Limb (tissue), 2 donors: Measurements from ENCODE around the gene PRIMPOL.
"Not testable (repeated sequence)": the region's sequence is repeated elsewhere in the genome, so short reads cannot be mapped to it uniquely, and the experiment has no call there.

Source experiments
- DNase-seq, 2 donors: peaks; one replicate each; pipeline ENCODE4 v3.0.0-alpha.2; 2016; ENCODE audit errors: extremely low spot score in 2 of 2

The PRIMPOL gene

GRCh38 chr4:184706453-184706852 lies 56.9 kb downstream of the PRIMPOL start:
- no peak for DNase-seq

DNA sequence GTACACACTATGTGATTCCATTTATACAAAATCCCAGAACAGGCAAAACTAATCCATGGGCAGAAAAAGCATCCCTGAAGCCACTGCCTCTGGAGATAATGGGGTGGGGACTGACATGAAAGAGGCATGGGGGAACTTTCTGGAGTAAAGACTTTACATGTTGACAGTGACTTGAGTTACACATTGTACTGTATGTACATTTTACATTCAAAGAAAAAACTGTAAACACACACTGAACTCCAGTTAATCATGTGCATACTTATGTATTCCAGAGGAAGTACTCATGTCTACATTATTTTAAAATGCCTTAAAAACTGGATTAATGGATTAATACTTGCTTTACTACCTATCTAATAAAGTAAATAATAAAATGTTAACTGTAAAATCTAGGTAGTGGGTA lies 62.8 kb downstream of the PRIMPOL start:
- DNase-seq = no peak

GRCh38 chr4:184713887-184714286 lies 64.3 kb downstream of the PRIMPOL start:
- no peak for DNase-seq

DNA sequence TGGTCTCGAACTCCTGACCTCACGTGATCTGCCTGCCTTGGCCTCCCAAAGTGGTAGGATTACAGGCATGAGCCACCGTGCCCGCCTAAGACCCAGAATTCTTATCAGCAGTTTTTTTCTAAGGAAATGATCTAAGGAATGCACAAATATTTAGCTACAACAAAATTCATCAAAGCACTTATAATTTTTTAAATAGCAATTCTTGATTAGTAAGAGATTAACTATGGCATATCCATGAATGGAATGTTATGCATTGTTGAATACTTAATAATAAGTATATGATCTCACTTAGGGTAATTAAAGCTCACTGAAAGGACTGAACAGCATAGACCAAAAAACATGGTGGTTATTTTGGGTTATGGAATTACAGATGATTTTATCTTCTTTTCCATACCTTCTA lies 66.0 kb downstream of the PRIMPOL start:
- DNase-seq = no peak

DNA sequence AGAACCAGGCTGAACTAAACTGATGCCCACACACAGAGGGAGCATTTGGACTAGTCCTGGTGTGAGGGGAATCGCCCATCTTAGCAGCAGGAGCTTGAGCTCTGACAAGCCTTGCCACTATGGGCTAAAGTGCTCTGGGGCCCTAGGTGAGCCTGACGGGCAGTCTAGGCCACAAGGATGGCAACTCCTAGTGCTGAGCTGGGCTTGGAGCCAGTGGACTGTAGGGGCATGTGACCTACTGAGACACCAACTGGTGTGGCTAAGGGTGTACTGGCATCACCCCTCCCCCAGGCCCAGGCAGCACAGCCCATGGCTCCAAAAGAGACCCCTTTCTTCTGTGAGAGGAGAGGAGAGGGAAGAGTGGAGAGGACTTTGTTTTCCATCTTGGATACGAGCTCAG lies 69.9 kb downstream of the PRIMPOL start:
- no peak for DNase-seq

- DNase-seq = no peak
Measured at GRCh38 chr4:184721254-184721653, 71.7 kb downstream of the PRIMPOL start.

DNA sequence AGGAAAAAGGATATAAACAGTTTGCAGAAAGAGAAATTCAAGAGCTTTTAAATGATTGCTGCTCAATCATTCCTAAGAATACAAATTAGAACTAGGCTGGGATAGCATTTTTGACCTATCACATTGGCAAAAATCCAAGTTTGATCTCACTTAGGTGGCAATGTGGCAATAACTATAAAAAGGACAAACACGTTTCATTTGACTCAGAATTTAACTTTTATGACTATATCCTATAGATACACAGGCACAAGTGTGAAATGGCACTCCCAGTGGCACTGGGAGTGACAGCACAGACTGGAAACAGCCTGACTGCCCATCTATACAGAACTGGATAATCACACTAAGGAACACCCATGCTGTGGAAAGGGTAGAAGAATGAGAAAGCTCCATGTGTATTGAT lies 73.3 kb downstream of the PRIMPOL start:
- DNase-seq = no peak

- DNase-seq = no peak
Measured at GRCh38 chr4:184727430-184727829, 77.9 kb downstream of the PRIMPOL start.

GRCh38 chr4:184728858-184729257 lies 79.3 kb downstream of the PRIMPOL start:
- DNase-seq = no peak

GRCh38 chr4:184729946-184730345 lies 80.4 kb downstream of the PRIMPOL start:
- no peak for DNase-seq

- DNase-seq = no peak
Measured at GRCh38 chr4:184731056-184731455, 81.5 kb downstream of the PRIMPOL start.

DNA sequence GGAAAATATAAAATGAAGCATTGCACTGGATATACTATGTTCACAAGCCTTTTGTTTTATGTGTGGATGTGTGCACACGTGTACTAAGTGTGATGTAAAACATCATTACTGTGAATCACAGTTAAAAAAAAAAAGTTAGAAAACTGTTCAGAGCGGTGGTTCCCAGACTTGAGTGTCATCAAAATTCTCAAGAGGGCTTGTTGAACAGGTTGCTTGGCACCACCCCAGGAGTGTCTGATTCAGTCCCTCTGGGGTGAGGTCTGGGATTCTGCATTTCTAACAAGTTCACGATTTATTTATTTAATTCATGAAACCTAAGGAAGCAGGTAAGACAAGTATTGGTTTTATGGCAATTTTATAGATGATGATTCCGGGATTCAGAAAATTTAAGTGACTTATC lies 82.6 kb downstream of the PRIMPOL start:
- DNase-seq = no peak

GRCh38 chr4:184733654-184734524 lies 84.4 kb downstream of the PRIMPOL start, which contains the start of gene CENPU:
CENPU (minus strand) TSS chr4:184734096; CDS start chr4:184734062, 34 bp downstream.
- peak; percentile 99 for DNase-seq

GRCh38 chr4:184734758-184735157 lies 85.2 kb downstream of the PRIMPOL start:
- DNase-seq = no peak

- not testable (repeated sequence) for DNase-seq
Measured at GRCh38 chr4:184739575-184739974, 90.0 kb downstream of the PRIMPOL start.

- DNase-seq = no peak
Measured at GRCh38 chr4:184740980-184741391, 91.4 kb downstream of the PRIMPOL start.

DNA sequence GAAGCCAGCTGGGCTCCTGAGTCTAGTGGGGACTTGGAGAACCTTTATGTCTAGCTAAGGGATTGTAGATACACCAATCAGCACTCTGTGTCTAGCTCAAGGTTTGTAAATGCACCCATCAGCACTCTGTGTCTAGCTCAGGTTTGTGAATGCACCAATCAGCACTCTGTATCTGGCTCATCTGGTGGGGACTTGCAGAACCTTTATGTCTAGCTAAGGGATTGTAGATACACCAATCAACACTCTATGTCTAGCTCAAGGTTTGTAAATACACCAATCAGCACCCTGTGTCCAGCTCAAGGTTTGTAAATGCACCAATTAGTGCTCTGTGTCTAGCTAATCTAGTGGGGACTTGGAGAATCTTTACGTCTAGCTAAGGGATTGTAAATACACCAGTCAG lies 92.1 kb downstream of the PRIMPOL start:
- not testable (repeated sequence) for DNase-seq

GRCh38 chr4:184743650-184744049 lies 94.1 kb downstream of the PRIMPOL start:
- no peak for DNase-seq

DNA sequence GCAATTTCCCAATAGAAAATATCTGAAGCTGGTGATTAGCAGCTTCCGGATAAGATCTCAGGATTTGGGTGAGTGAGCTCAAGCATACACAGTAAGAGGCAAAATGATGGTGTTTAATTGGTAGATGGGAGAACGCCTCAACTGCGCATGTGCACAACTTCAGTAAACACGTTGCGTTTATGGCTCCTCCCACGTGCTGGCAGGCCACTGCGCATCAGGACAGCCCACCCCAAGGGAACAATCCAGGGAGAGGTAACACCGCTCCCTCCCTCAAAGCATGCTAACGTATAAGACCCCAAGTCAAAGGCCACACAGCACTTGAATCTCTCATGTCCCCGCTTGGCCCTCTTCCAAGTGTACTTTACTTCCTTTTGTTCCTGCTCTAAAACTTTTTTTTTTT lies 94.7 kb downstream of the PRIMPOL start:
- DNase-seq = no peak
